ENCODE measurements around the gene ILF2. TPM values are rescaled to one million over a fixed set of nuclear protein-coding genes. Genes with fewer than 3 reads are reported as not detected.

The ILF2 gene
- total RNA-seq, 1 donor from 2014 or later = 85.4 TPM

- intact Hi-C loops (cut with DNase I) = loop anchor here (5.0 to 10.0 kb wide), 3 partner anchors 73 to 275 kb away; partner anchors contain the start of gene CRTC2
- DNase-seq (ENCODE audit: extremely low spot score in 2 of 2) = no peak
- Histone ChIP-seq H3K27ac (peak overlapping the region; percentile 73), H3K4me3 (peak overlapping the region; percentile 63 to 64), H3K4me1 (peaks cover 21% of the 10 kb centered on the region), H3K36me3 (no peaks in the 10 kb centered on the region), H3K9me3 (no peaks in the 10 kb centered on the region), H3K27me3 (no peaks in the 10 kb centered on the region)
- TF ChIP-seq POLR2AphosphoS5 (IDR thresholded peaks at IDR 0.05; ENCODE audit: insufficient read depth in 1 of 2, low read depth in 1 of 2) (no peak), POLR2A (IDR thresholded peaks at IDR 0.05) (no peak)
- TF ChIP-seq, protein P1, sequence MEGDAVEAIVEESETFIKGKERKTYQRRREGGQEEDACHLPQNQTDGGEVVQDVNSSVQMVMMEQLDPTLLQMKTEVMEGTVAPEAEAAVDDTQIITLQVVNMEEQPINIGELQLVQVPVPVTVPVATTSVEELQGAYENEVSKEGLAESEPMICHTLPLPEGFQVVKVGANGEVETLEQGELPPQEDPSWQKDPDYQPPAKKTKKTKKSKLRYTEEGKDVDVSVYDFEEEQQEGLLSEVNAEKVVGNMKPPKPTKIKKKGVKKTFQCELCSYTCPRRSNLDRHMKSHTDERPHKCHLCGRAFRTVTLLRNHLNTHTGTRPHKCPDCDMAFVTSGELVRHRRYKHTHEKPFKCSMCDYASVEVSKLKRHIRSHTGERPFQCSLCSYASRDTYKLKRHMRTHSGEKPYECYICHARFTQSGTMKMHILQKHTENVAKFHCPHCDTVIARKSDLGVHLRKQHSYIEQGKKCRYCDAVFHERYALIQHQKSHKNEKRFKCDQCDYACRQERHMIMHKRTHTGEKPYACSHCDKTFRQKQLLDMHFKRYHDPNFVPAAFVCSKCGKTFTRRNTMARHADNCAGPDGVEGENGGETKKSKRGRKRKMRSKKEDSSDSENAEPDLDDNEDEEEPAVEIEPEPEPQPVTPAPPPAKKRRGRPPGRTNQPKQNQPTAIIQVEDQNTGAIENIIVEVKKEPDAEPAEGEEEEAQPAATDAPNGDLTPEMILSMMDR (IDR thresholded peaks at IDR 0.05) = peak in 1 of 3 experiments; percentile 28
These were observed 8.7 kb upstream of the ILF2 start for GRCh38 chr1:153679337-153680119.

DNA sequence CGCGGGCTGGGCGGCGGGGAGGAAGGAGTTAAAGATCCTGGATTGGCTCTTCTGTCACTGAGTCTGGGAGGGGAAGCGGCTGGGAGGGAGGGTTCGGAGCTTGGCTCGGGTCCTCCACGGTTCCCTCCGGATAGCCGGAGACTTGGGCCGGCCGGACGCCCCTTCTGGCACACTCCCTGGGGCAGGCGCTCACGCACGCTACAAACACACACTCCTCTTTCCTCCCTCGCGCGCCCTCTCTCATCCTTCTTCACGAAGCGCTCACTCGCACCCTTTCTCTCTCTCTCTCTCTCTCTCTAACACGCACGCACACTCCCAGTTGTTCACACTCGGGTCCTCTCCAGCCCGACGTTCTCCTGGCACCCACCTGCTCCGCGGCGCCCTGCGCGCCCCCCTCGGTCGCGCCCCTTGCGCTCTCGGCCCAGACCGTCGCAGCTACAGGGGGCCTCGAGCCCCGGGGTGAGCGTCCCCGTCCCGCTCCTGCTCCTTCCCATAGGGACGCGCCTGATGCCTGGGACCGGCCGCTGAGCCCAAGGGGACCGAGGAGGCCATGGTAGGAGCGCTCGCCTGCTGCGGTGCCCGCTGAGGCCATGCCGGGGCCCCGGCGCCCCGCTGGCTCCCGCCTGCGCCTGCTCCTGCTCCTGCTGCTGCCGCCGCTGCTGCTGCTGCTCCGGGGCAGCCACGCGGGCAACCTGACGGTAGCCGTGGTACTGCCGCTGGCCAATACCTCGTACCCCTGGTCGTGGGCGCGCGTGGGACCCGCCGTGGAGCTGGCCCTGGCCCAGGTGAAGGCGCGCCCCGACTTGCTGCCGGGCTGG lies 7.9 kb upstream of the ILF2 start, which contains the start of gene NPR1:
TSS of gene NPR1 (plus strand) at position 170 of the 818 bp plus-strand sequence. CDS start at position 591, 421 bp downstream.
- Histone ChIP-seq H3K4me3 (peak within 1 kb of the TSS; percentile 63 to 64), H3K4me1 (peaks cover 21% of the 10 kb centered on the region), H3K36me3 (no peaks in the 10 kb centered on the region), H3K27me3 (no peaks in the 10 kb centered on the region), H3K9me3 (no peaks in the 10 kb centered on the region), H3K27ac (peak within 1 kb of the TSS; percentile 73)
- intact Hi-C loops (cut with DNase I) = loop anchor here (5.0 to 10.0 kb wide), 3 partner anchors 74 to 276 kb away; partner anchors contain the start of gene CRTC2
- TF ChIP-seq, protein P1 (IDR thresholded peaks at IDR 0.05) = no peak
- peak in 1 of 2 donors; percentile 60 for TF ChIP-seq POLR2AphosphoS5 (IDR thresholded peaks at IDR 0.05; ENCODE audit: insufficient read depth in 1 of 2, low read depth in 1 of 2)
- DNase-seq (ENCODE audit: extremely low spot score in 2 of 2) = no peak

DNA sequence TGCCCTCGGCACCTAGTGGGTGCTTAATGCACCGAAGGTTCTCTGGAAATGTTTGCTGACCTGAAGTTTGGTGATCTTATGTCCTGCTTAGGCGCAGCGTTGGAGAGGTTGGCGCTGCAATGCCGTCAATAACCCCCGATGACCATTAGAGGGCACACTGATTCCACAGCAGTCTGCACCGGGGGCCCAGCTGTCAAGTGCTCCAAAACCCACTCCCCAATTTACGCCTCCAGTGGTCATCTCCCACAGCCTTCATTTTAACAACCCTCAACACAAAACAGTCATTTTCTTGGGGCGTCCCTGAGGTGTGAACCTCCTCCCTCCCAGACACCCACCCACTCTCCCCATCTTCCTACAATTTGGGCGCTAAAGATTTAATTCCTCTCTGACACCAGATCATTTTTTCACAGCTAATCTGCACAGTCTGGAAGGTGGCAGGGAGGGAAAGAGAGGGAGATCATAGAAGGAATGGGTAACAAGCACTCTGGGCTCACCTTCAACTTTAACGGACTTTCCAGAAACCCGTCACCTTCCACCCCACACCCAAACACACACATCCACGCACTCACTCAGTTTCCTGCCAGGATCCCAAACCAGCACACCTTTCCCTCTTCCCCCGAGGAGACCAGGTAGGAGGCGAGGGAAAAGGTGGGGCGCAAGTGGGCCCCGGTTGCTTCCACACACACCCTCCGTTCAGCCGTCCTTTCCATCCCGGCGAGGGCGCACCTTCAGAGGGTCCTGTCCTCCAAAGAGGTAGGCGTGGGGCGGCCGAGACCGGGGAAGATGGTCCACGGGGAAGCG lies 7.1 kb upstream of the ILF2 start:
- TF ChIP-seq POLR2A (IDR thresholded peaks at IDR 0.05) (no peak), POLR2AphosphoS5 (IDR thresholded peaks at IDR 0.05; ENCODE audit: insufficient read depth in 1 of 2, low read depth in 1 of 2) (no peak)
- TF ChIP-seq, protein P1 (IDR thresholded peaks at IDR 0.05) = peak; percentile 57 to 77 (median 77)
- intact Hi-C loops (cut with DNase I) = loop anchor here (5.0 to 10.0 kb wide), 3 partner anchors 74 to 277 kb away; partner anchors contain the start of gene CRTC2
- Histone ChIP-seq H3K4me1 (peaks cover 21% of the 10 kb centered on the region), H3K27me3 (no peaks in the 10 kb centered on the region), H3K27ac (peak overlapping the region; percentile 73), H3K4me3 (peak overlapping the region; percentile 63 to 64), H3K9me3 (no peaks in the 10 kb centered on the region), H3K36me3 (no peaks in the 10 kb centered on the region)
- no peak for DNase-seq (ENCODE audit: extremely low spot score in 2 of 2)

- Histone ChIP-seq H3K27me3 (no peaks in the 10 kb centered on the region), H3K4me3 (no peak overlapping the region), H3K36me3 (peaks cover 0 to 9% of the 10 kb centered on the region in 2 donors), H3K9me3 (no peaks in the 10 kb centered on the region), H3K27ac (no peak overlapping the region), H3K4me1 (peaks cover 31% of the 10 kb centered on the region)
- intact Hi-C loops (cut with DNase I) = loop anchor here (10.0 kb wide), 1 partner anchor 281 kb away; the partner anchor contains the start of gene CRTC2
- TF ChIP-seq, protein P1 (IDR thresholded peaks at IDR 0.05) = no peak
- no peak for TF ChIP-seq POLR2AphosphoS5 (IDR thresholded peaks at IDR 0.05; ENCODE audit: insufficient read depth in 1 of 2, low read depth in 1 of 2)
- TF ChIP-seq POLR2A (IDR thresholded peaks at IDR 0.05) = no peak
- no peak for DNase-seq (ENCODE audit: extremely low spot score in 2 of 2)
These were observed 2.7 kb upstream of the ILF2 start for GRCh38 chr1:153673511-153673910.
